ENCODE results near the gene NECAB2.

GRCh38 chr16:84034516-84034915 is 66.5 kb downstream of the NECAB2 start:
- no peak for TF ChIP-seq CTCF (IDR thresholded peaks at IDR 0.05)
- TF ChIP-seq POLR2A (IDR thresholded peaks at IDR 0.05): no peak

All from tibial nerve (tissue), 3 donors.